Duodenal mucosa (tissue), 2 donors: Measurements from ENCODE around the gene SLC6A16.
"Not testable (repeated sequence)": the region's sequence is repeated elsewhere in the genome, so short reads cannot be mapped to it uniquely, and the experiment has no call there.

ENCODE experiments used
- H3K27ac ChIP-seq: one replicate; pipeline ENCODE4 v1.7.0; 2013; ENCODE audit warnings: low read depth, low read length
- H3K27me3 ChIP-seq, 2 donors: one replicate each; pipeline ENCODE4 v1.7.0; 2013; ENCODE audit warnings: low read length in 2 of 2, control low read depth in 1 of 2; ENCODE audit not compliant: insufficient read depth in 2 of 2, control insufficient read depth in 1 of 2
- H3K36me3 ChIP-seq, 2 donors: one replicate each; pipeline ENCODE4 v1.7.0; 2013; ENCODE audit warnings: low read length in 2 of 2, control low read depth in 1 of 2; ENCODE audit not compliant: insufficient read depth in 2 of 2, control insufficient read depth in 1 of 2
- H3K4me1 ChIP-seq, 2 donors: one replicate each; pipeline ENCODE4 v1.7.0; 2013; ENCODE audit warnings: low read length in 2 of 2, control low read depth in 1 of 2; ENCODE audit not compliant: insufficient read depth in 2 of 2, control insufficient read depth in 1 of 2
- H3K4me3 ChIP-seq, 2 donors: one replicate each; pipeline ENCODE4 v1.7.0; 2013; ENCODE audit warnings: low read length in 2 of 2, low read depth in 1 of 2
- H3K9ac ChIP-seq, 2 donors: one replicate each; pipeline ENCODE4 v1.7.0; 2013; ENCODE audit warnings: low read length in 2 of 2, low read depth in 1 of 2
- H3K9me3 ChIP-seq, 2 donors: one replicate each; pipeline ENCODE4 v1.7.0; 2013; ENCODE audit warnings: low read length in 2 of 2, control low read depth in 1 of 2; ENCODE audit not compliant: control insufficient read depth in 1 of 2

Gene SLC6A16

DNA sequence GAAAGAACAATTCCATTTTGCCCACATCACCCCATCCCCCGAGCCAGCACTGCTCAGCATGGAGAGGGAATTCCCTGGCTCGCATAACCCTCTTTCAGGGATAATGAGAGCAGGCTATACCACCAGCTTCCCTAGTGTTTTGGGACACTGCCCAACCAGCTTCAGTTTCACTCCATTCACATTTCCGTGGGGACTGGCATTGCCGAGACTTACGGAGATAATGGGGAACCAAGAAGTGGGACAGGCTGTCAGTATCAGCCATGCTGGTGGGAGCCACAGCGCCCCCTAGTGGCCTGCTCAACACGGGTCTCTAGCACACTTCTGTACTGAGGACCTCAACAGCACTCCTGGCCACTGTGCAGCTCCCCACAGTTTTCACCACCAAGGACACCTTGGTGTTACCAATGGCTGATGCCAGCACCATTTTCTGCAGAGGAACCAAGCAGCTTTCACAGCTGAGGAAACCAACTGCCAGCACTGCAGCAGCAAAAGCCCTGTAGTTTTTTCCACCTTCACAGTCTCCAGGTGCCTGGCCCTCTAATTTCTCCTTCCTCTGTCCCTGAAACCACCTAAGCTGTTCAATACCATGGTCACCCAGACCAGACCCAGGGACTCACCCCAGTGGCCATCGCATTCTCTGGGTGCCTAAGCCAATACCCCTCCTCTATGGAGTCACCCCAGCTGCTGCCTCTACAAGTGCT lies 23.7 kb downstream of the SLC6A16 start:
- H3K9ac ChIP-seq = no peak overlapping the region
- no peaks in the 10 kb centered on the region for H3K4me1 ChIP-seq
- H3K9me3 ChIP-seq = no peaks in the 10 kb centered on the region
- H3K36me3 ChIP-seq = no peaks in the 10 kb centered on the region
- peak overlapping the region; percentile 44 to 56 for H3K4me3 ChIP-seq
- H3K27me3 ChIP-seq = no peaks in the 10 kb centered on the region
- H3K27ac ChIP-seq = no peak overlapping the region

DNA sequence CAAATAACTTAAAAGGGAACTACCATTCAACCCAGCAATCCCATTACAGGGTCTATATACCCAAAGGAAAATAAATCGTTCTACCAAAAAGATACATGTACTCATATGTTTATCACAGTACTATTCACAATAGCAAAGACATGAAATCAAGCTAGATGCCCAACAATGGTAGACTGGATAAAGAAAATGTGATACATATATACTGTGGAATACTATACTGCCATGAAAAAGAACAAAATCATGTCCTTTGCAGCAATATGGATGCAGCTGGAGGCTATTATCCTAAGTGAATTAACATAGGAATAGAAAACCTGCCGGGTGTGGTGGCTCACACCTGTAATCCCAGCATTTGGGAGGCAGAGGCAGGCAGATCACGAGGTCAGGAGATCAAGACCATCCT lies 26.3 kb downstream of the SLC6A16 start:
- not testable (repeated sequence) for H3K36me3 ChIP-seq, H3K9ac ChIP-seq, H3K27me3 ChIP-seq, H3K27ac ChIP-seq, H3K9me3 ChIP-seq, H3K4me1 ChIP-seq, H3K4me3 ChIP-seq

DNA sequence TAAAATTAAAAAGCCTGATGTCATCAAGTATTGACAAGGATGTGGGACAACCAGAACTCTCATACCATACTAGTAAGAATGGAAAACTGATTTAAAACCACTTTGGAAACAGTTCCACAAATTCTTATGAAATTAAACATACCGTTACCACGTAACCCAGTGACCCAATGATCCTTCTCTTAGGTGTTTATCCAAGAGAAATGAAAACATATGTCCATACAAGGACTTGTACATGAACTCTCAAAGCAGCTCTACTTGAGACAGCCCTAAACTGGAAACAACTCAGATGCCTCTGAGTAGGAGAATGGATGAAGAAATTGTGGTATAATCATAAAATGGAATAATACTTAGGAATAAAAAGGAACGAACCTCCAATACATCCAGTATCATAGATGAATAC lies 27.6 kb downstream of the SLC6A16 start:
- Histone ChIP-seq H3K27me3 (no peaks in the 10 kb centered on the region), H3K4me3 (no peak overlapping the region), H3K27ac (no peak overlapping the region), H3K9me3 (no peaks in the 10 kb centered on the region), H3K36me3 (no peaks in the 10 kb centered on the region), H3K4me1 (no peaks in the 10 kb centered on the region), H3K9ac (no peak overlapping the region)

DNA sequence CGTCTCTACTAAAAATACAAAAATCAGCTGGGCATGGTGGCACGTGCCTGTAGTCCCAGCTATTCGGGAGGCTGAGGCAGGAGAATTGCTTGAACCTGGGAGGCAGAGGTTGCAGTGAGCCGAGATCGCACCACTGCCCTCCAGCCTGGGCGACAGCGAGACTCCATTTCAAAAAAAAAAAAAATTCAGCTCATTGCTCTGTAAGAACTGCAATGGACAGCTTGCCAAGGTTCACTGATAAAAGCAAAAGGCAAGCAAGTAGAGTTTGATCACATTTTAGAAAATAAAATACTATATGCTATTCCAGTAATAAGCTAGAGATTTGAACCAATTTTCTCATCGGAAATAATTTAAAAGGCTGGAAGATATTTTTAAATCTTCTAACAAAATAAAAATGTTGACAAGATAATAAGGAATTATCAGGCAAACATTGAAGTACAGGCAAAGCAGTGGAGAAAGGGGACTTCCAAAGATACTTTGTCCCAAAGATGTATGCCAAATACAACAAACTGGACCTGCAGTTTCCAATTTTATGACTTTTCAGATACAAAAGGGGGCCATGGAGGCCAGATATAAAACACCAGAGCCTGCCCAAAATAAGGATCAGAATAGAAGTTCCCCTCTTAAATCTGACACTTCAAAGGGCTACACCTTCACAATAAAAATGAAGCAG lies 29.6 kb downstream of the SLC6A16 start:
- no peak overlapping the region for H3K4me3 ChIP-seq
- no peaks in the 10 kb centered on the region for H3K36me3 ChIP-seq
- no peak overlapping the region for H3K9ac ChIP-seq
- H3K4me1 ChIP-seq = no peaks in the 10 kb centered on the region
- no peaks in the 10 kb centered on the region for H3K9me3 ChIP-seq
- no peak overlapping the region for H3K27ac ChIP-seq
- no peaks in the 10 kb centered on the region for H3K27me3 ChIP-seq

DNA sequence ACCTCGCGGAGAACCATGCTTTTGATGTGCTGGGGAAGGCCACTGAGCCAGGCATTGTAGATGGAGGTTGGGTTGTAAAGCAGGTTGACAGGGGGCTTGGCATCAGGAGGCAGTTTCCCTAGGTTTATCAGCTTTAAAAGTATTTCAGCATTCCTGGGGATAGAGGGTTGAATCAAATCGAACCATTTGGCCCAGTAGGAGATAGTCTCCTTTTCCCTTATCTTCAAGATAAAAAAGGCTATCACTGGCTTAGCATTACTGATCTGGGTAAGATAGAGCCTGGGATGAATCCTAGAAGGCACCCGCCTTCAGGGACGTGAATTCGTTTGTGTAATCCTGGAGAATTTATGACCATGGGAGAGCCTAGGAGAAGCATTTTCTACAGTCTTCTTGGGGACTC lies 30.6 kb downstream of the SLC6A16 start:
- H3K9ac ChIP-seq = no peak overlapping the region
- no peaks in the 10 kb centered on the region for H3K4me1 ChIP-seq
- H3K27me3 ChIP-seq = no peaks in the 10 kb centered on the region
- H3K9me3 ChIP-seq = no peaks in the 10 kb centered on the region
- no peak overlapping the region for H3K4me3 ChIP-seq
- no peaks in the 10 kb centered on the region for H3K36me3 ChIP-seq
- H3K27ac ChIP-seq = no peak overlapping the region

DNA sequence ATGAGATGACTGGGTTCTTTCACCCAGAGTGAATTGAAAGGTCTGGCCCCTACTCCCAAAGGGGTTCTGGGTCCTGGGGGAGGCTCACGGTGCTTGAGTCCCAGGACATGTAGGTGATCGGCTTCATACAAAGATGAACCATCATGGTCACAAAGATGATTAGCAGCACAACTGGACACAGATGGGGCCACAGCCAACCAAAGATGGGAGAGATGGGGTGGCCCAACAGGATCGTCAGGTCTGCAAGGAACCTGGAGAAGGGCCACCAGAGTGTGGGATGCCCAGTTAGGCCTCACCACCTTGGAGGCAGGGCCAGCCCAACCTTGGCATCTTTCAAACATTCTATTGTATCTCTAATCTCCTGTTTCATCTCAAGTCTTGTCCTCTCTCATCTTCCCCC lies 34.5 kb downstream of the SLC6A16 start:
- H3K9ac ChIP-seq = no peak overlapping the region
- no peaks in the 10 kb centered on the region for H3K36me3 ChIP-seq
- H3K4me1 ChIP-seq = no peaks in the 10 kb centered on the region
- H3K9me3 ChIP-seq = no peaks in the 10 kb centered on the region
- H3K4me3 ChIP-seq = no peak overlapping the region
- H3K27ac ChIP-seq = no peak overlapping the region
- no peaks in the 10 kb centered on the region for H3K27me3 ChIP-seq

DNA sequence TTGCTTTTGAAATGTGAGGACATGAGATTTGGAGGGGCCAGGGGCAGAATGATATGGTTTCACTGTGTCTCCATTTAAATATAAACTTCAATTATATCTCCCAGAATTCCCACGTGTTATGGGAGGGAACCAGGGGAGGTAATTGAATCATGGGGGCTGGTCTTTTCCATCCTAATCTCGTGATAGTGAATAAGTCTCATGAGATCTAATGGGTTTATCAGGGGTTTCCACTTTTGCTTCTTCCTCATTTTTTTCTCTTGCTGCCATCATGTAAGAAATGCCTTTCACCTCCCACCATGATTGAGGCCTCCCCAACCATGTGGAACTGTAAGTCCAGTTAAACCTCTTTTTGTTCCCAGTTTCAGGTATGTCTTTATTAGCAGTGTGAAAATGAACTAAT lies 35.7 kb downstream of the SLC6A16 start:
- H3K9me3 ChIP-seq, H3K4me3 ChIP-seq, H3K4me1 ChIP-seq, H3K27ac ChIP-seq, H3K9ac ChIP-seq, H3K27me3 ChIP-seq, H3K36me3 ChIP-seq: not testable (repeated sequence)

DNA sequence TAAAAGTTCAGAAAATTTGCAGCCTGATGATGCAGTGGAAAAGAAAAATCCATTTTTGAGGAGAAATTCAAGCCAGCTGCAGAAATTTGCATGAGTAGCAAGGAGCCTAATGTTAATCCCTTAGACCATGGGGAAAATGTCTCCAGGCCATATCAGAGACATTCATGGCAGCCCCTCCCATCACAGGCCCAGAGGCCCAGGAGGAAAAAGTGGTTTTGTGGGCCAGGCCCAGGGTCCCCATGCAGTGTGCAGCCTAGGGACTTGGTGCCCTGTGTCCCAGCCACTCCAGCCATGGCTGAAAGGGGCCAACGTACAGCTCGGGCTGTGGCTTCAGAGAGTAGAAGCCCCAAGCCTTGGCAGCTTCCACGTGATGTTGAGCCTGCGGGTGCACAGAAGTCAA lies 36.8 kb downstream of the SLC6A16 start:
- not testable (repeated sequence) for H3K9me3 ChIP-seq, H3K27ac ChIP-seq, H3K36me3 ChIP-seq, H3K4me3 ChIP-seq, H3K9ac ChIP-seq, H3K4me1 ChIP-seq, H3K27me3 ChIP-seq

DNA sequence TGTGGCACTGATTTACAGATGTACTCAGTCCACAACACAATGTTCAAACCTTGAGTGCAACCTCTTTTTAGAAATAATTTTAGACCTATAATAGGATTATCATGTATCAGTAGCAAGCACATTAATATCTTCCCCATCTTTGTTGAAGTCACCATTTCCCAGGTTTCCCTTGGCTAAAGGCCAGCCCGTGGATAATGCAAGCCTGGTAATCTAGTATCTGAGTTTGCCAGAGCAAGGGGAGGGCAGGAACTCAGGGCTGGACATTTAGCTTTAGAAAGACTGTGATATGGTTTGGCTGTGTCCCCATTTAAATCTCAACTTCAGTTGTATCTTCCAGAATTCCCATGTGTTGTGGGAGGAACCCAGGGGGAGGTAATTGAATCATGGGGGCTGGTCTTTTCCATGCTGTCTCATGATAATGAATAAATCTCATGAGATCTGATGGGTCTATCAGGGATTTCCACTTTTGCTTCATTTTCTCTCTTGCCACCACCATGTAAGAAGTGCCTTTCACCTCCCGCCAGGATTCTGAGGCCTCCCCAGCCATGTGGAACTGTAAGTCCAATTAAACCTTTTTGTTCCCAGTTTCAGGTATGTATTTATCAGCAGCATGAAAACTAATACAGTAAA lies 37.7 kb downstream of the SLC6A16 start:
- H3K36me3 ChIP-seq = no peaks in the 10 kb centered on the region

DNA sequence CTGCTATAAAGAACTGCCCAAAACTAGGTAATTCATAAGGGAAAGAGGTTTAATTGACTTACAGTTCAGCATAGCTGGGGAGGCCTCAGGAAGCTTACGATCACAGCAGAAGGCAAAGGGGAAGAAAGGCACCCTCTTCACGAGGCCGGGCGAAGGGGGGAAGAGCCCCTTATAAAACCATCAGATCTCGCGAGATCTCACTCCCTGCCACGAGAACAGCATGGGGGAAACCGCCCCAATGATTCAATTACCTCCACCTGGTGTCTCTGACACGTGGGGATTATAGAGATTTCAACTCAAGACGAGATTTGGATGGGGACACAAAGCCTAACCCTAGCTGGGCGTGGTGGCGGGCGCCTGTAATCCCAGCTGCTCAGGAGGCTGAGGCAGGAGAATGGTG lies 42.8 kb downstream of the SLC6A16 start:
- Histone ChIP-seq H3K36me3 (no peaks in the 10 kb centered on the region), H3K27ac (no peak overlapping the region), H3K4me1 (no peaks in the 10 kb centered on the region), H3K9ac (no peak overlapping the region), H3K27me3 (peaks cover 0 to 3% of the 10 kb centered on the region in 2 donors), H3K9me3 (no peaks in the 10 kb centered on the region), H3K4me3 (no peak overlapping the region)

More for the DNA sequence above, 37.7 kb downstream of the SLC6A16 start:
- Histone ChIP-seq H3K9ac (no peak overlapping the region), H3K9me3 (no peaks in the 10 kb centered on the region), H3K4me3 (no peak overlapping the region), H3K4me1 (no peaks in the 10 kb centered on the region), H3K27me3 (peaks cover 0 to 3% of the 10 kb centered on the region in 2 donors), H3K27ac (no peak overlapping the region)
